ENCODE measurements around the gene PRR20G. TPM values are rescaled to one million over a fixed set of nuclear protein-coding genes. Genes with fewer than 3 reads are reported as not detected.

Gene PRR20G
- total RNA-seq: not detected

DNA sequence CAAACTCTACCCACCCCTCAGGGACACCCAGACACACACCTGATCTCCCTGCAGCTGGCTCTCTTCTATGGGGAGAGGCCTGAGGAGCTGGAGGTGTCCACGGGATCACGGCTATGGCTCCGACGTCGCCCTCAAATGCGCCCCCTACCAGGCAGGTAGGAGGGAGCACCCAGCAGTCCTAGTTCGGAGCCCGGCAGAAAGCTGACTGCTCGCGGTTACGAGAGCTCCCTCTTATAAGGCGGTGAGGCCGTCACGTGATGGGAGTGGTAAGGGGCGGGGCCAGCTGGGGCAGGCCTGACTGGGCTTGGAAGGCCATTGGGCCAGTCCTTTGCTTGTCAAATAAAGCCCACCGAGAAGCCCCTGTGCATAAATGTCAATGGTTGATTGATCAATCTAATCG lies at the start of gene PRR20G:
PRR20G (minus strand) TSS at position 207 of the 400 bp plus-strand sequence. CDS start 681 bp downstream, outside the sequence.
- Histone ChIP-seq H3K4me1 (ENCODE audit: control insufficient read depth in 1 of 2, low read depth in 2 of 2) (no peaks in the 10 kb centered on the region), H3K4me3 (no peak within 1 kb of the TSS), H3K27me3 (replicated peaks; ENCODE audit: insufficient read depth) (no peaks in the 10 kb centered on the region), H3K9me3 (no peaks in the 10 kb centered on the region), H3K27ac (no peak within 1 kb of the TSS), H3K36me3 (no peaks in the 10 kb centered on the region)
- DNase-seq (ENCODE audit: low spot score) (no peak), ATAC-seq (ENCODE audit: insufficient number of reproducible peaks, low FRiP score, low read depth) (no peak)
- TF ChIP-seq, protein P1, sequence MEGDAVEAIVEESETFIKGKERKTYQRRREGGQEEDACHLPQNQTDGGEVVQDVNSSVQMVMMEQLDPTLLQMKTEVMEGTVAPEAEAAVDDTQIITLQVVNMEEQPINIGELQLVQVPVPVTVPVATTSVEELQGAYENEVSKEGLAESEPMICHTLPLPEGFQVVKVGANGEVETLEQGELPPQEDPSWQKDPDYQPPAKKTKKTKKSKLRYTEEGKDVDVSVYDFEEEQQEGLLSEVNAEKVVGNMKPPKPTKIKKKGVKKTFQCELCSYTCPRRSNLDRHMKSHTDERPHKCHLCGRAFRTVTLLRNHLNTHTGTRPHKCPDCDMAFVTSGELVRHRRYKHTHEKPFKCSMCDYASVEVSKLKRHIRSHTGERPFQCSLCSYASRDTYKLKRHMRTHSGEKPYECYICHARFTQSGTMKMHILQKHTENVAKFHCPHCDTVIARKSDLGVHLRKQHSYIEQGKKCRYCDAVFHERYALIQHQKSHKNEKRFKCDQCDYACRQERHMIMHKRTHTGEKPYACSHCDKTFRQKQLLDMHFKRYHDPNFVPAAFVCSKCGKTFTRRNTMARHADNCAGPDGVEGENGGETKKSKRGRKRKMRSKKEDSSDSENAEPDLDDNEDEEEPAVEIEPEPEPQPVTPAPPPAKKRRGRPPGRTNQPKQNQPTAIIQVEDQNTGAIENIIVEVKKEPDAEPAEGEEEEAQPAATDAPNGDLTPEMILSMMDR (IDR thresholded peaks at IDR 0.05): no peak

DNA sequence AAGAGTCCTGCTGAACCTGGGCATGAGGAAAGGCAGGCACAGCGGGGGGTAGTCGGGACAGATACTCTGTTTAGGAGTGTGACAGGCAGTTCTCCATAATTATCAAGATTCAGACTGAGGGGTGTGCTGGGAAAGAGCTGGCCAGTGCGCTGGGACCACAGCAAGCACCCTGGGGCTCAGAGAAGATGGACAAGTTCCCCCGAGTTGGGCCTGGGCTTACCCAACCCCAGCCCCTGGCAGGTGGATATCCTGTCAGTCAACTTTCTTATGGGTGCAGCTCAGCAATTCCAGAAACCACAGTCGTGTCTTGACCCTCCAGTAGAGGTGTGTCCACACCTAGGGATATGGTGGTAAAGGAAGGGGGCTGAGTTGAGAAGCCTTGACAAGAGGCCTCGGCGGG lies 49.2 kb upstream of the PRR20G start:
- peaks cover 10% of the 10 kb centered on the region for H3K9me3 ChIP-seq
- no peaks in the 10 kb centered on the region for H3K36me3 ChIP-seq
- TF ChIP-seq, protein P1 (IDR thresholded peaks at IDR 0.05): no peak
- H3K4me3 ChIP-seq: no peak overlapping the region
- DNase-seq (ENCODE audit: low spot score): no peak
- no peak for ATAC-seq (ENCODE audit: insufficient number of reproducible peaks, low FRiP score, low read depth)
- H3K27ac ChIP-seq: no peak overlapping the region
- H3K27me3 ChIP-seq (replicated peaks; ENCODE audit: insufficient read depth): no peaks in the 10 kb centered on the region
- no peaks in the 10 kb centered on the region for H3K4me1 ChIP-seq (ENCODE audit: control insufficient read depth in 1 of 2, low read depth in 2 of 2)

DNA sequence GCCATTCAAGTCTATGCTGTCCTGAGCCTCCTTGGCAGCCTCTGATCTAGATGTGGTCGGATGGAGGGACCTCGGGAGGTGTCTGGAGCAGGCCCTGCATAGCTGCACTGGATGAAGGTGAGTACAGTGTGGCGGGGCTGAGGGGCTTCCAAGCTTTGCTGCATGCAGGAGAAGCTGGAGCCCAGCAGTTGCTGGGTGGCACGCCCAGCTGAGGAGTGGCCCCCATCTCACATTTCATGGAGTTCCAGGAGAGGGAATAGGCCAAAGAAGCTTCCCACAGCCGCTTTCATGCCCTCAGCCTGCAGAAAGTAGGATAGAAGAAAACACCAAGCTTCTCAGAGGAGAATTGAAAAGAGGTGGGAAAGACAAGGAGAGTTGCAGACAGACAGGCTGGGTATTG lies 48.3 kb upstream of the PRR20G start:
- Histone ChIP-seq H3K27me3 (replicated peaks; ENCODE audit: insufficient read depth) (no peaks in the 10 kb centered on the region), H3K9me3 (peaks cover 10% of the 10 kb centered on the region), H3K4me3 (no peak overlapping the region), H3K4me1 (ENCODE audit: control insufficient read depth in 1 of 2, low read depth in 2 of 2) (no peaks in the 10 kb centered on the region), H3K27ac (no peak overlapping the region), H3K36me3 (no peaks in the 10 kb centered on the region)
- TF ChIP-seq, protein P1 (IDR thresholded peaks at IDR 0.05): no peak
- DNase-seq (ENCODE audit: low spot score) (no peak), ATAC-seq (ENCODE audit: insufficient number of reproducible peaks, low FRiP score, low read depth) (no peak)

DNA sequence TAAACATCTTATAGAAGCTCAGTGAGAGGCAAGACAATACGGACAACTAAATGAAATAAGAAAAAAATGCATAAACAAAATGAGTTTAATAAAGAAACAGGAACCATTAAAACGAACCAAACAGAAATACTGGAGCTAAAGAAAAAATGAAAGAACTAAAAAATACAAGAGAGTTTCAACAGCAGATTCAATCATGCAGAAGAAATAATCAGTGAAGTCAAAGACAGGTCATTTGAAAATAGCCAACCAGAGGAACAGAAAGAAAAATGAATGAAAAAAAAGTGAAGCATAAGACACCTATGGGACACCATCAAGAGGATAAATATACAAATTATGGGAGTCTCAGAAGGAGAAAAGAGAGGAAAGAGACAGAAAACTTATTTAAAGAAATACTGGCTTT lies 42.5 kb upstream of the PRR20G start:
- Histone ChIP-seq H3K27me3 (replicated peaks; ENCODE audit: insufficient read depth) (no peaks in the 10 kb centered on the region), H3K27ac (no peak overlapping the region), H3K4me1 (ENCODE audit: control insufficient read depth in 1 of 2, low read depth in 2 of 2) (no peaks in the 10 kb centered on the region), H3K36me3 (no peaks in the 10 kb centered on the region), H3K4me3 (no peak overlapping the region), H3K9me3 (peaks cover 20% of the 10 kb centered on the region)
- DNase-seq (ENCODE audit: low spot score) (no peak), ATAC-seq (ENCODE audit: insufficient number of reproducible peaks, low FRiP score, low read depth) (no peak)
- TF ChIP-seq, protein P1 (IDR thresholded peaks at IDR 0.05): no peak

DNA sequence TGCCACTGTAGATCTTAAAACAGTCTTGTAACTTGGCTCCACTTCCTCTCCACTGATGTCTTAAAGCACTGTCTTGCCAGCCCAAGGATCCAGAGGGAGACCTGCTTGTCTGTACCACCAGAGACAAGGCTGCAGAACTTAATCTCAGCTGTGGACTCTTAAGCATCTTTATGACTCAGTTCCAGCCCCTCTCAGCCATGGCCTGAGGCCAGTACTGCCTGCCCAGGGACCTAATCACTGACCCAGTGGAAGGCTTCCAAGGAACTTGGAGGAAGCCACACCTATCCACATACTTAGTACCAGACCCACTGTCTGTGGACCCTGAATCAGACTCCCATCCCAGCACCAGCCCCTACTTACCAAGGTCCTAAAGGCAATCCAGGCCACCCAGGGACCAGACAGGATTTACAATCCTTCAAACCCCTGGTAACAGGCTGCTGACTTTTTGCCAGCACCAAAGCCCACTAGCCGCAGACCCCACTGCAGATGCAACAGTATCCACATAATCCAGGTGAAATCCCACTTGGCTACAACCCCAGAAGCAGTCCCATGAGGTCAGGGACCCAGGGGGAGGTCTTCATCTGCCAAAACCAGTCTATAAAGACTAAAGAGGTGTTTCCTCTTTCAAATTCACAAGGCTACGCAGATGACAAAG lies 41.9 kb upstream of the PRR20G start:
- ATAC-seq (ENCODE audit: insufficient number of reproducible peaks, low FRiP score, low read depth): no peak
- TF ChIP-seq, protein P1 (IDR thresholded peaks at IDR 0.05): no peak
- Histone ChIP-seq H3K36me3 (no peaks in the 10 kb centered on the region), H3K27me3 (replicated peaks; ENCODE audit: insufficient read depth) (no peaks in the 10 kb centered on the region), H3K4me3 (no peak overlapping the region), H3K9me3 (peaks cover 20% of the 10 kb centered on the region), H3K4me1 (ENCODE audit: control insufficient read depth in 1 of 2, low read depth in 2 of 2) (no peaks in the 10 kb centered on the region), H3K27ac (no peak overlapping the region)
- no peak for DNase-seq (ENCODE audit: low spot score)
